ENCODE results near the gene MYEF2.

MYEF2 gene

GRCh38 chr15:48144889-48145288 is 33.2 kb downstream of the MYEF2 start:
- DNase-seq (ENCODE audit: low read depth, low spot score), result no peak

GRCh38 chr15:48143856-48144255 is 34.2 kb downstream of the MYEF2 start:
- DNase-seq (ENCODE audit: low read depth, low spot score), result no peak

- DNase-seq (ENCODE audit: low read depth, low spot score), result no peak
Observed at GRCh38 chr15:48132874-48133273, 45.2 kb downstream of the MYEF2 start.

GRCh38 chr15:48131324-48131723 is 46.8 kb downstream of the MYEF2 start:
- no peak for DNase-seq (ENCODE audit: low read depth, low spot score)

GRCh38 chr15:48126667-48127355 is 51.3 kb downstream of the MYEF2 start:
- no peak for DNase-seq (ENCODE audit: low read depth, low spot score)

GRCh38 chr15:48121849-48122248 is 56.2 kb downstream of the MYEF2 start:
- no peak for DNase-seq (ENCODE audit: low read depth, low spot score)

- no peak for DNase-seq (ENCODE audit: low read depth, low spot score)
Observed at GRCh38 chr15:48120745-48121144, 57.4 kb downstream of the MYEF2 start, which contains the start of gene SLC24A5. Gene SLC24A5 (plus strand): TSS chr15:48120990. CDS start chr15:48121045, 55 bp downstream.

GRCh38 chr15:48119277-48119676 is 58.8 kb downstream of the MYEF2 start:
- DNase-seq (ENCODE audit: low read depth, low spot score), result no peak

- DNase-seq (ENCODE audit: low read depth, low spot score), result no peak
Observed at GRCh38 chr15:48112242-48112641, 65.9 kb downstream of the MYEF2 start.

- no peak for DNase-seq (ENCODE audit: low read depth, low spot score)
Observed at GRCh38 chr15:48109856-48110531, 68.1 kb downstream of the MYEF2 start.

- no peak for DNase-seq (ENCODE audit: low read depth, low spot score)
Observed at GRCh38 chr15:48109212-48109611, 68.9 kb downstream of the MYEF2 start.

- DNase-seq (ENCODE audit: low read depth, low spot score), result no peak
Observed at GRCh38 chr15:48105936-48106335, 72.2 kb downstream of the MYEF2 start.

- no peak for DNase-seq (ENCODE audit: low read depth, low spot score)
Observed at GRCh38 chr15:48103647-48104046, 74.4 kb downstream of the MYEF2 start.

- no peak for DNase-seq (ENCODE audit: low read depth, low spot score)
Observed at GRCh38 chr15:48102167-48102566, 75.9 kb downstream of the MYEF2 start.

GRCh38 chr15:48101376-48101961 is 76.6 kb downstream of the MYEF2 start:
- no peak for DNase-seq (ENCODE audit: low read depth, low spot score)

GRCh38 chr15:48097264-48097663 is 80.8 kb downstream of the MYEF2 start:
- DNase-seq (ENCODE audit: low read depth, low spot score), result no peak

- no peak for DNase-seq (ENCODE audit: low read depth, low spot score)
Observed at GRCh38 chr15:48096813-48097212, 81.3 kb downstream of the MYEF2 start.

GRCh38 chr15:48096355-48096786 is 81.7 kb downstream of the MYEF2 start:
- no peak for DNase-seq (ENCODE audit: low read depth, low spot score)

- no peak for DNase-seq (ENCODE audit: low read depth, low spot score)
Observed at GRCh38 chr15:48091522-48091921, 86.6 kb downstream of the MYEF2 start.

- DNase-seq (ENCODE audit: low read depth, low spot score), result no peak
Observed at GRCh38 chr15:48090666-48091065, 87.4 kb downstream of the MYEF2 start.

GRCh38 chr15:48090115-48090514 is 88.0 kb downstream of the MYEF2 start:
- DNase-seq (ENCODE audit: low read depth, low spot score), result no peak

- no peak for DNase-seq (ENCODE audit: low read depth, low spot score)
Observed at GRCh38 chr15:48089702-48090101, 88.4 kb downstream of the MYEF2 start.

GRCh38 chr15:48087844-48088243 is 90.3 kb downstream of the MYEF2 start:
- no peak for DNase-seq (ENCODE audit: low read depth, low spot score)
